OCI-LY3 (cell line): ENCODE measurements around the gene TACSTD2.

Source experiments
- EZH2phosphoT487 ChIP-seq: fragments of 200-600 bp; shearing (Covaris generic); IDR thresholded peaks from 2 replicates; pipeline ENCODE4 v1.6.1; 2018; ENCODE audit warnings: antibody characterized with exemption, mixed run types, low read depth
- TF ChIP-seq, protein P1 (sequence below): fragments of 200-600, 300-600 bp; sonication (generic); IDR thresholded peaks from 2 replicates; pipeline ENCODE4 v1.5.1; 2014; ENCODE audit warnings: antibody characterized with exemption, low read length, low read depth

DNA sequence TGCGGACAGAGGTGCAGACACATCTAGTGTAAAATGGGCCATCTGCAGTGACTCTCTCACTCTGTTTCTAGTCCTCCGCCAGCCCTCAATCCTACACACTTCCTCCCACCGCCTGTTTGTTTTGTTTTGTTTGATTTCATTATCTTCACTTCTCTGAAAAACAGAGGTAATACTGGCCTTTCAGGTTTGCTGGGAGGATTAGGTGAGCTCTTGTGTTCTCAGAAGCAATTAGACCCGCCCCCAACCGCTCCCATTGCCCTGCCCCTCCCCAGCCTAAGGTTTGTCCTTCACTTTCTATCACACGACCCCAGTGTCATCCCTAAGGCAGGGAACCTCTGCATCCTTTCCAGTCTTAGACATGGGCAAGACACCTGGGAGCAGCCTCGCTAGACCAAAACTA lies 43.2 kb upstream of the TACSTD2 start:
- TF ChIP-seq, protein P1, sequence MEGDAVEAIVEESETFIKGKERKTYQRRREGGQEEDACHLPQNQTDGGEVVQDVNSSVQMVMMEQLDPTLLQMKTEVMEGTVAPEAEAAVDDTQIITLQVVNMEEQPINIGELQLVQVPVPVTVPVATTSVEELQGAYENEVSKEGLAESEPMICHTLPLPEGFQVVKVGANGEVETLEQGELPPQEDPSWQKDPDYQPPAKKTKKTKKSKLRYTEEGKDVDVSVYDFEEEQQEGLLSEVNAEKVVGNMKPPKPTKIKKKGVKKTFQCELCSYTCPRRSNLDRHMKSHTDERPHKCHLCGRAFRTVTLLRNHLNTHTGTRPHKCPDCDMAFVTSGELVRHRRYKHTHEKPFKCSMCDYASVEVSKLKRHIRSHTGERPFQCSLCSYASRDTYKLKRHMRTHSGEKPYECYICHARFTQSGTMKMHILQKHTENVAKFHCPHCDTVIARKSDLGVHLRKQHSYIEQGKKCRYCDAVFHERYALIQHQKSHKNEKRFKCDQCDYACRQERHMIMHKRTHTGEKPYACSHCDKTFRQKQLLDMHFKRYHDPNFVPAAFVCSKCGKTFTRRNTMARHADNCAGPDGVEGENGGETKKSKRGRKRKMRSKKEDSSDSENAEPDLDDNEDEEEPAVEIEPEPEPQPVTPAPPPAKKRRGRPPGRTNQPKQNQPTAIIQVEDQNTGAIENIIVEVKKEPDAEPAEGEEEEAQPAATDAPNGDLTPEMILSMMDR: no peak
- TF ChIP-seq EZH2phosphoT487: no peak
